Stomach (tissue), 4 donors: ENCODE results near the gene UMOD.

Experiments used
- CTCF ChIP-seq, 7 experiments: fragments of 450-650 bp in 4 of 7; fragments of 200-600 bp in 3 of 7; sonication (generic) in 3 of 7; IDR thresholded peaks; one replicate each; pipeline ENCODE4 v1.5.1; 2016 to 2019; ENCODE audit warnings: antibody characterized with exemption in 7 of 7, control low read depth in 2 of 7, mild to moderate bottlenecking in 1 of 7
- EP300 ChIP-seq: sonication (generic); formaldehyde crosslinking; IDR thresholded peaks from one replicate; pipeline ENCODE4 v1.6.1; 2017; ENCODE audit warnings: antibody characterized with exemption
- POLR2A ChIP-seq, 4 donors: fragments of 450-650 bp; IDR thresholded peaks; one replicate each; pipeline ENCODE4 v1.6.1; 2016; ENCODE audit warnings: antibody characterized with exemption in 4 of 4, control low read depth in 2 of 4, mild to moderate bottlenecking in 1 of 4, moderate library complexity in 1 of 4
- POLR2AphosphoS5 ChIP-seq, 3 donors: sonication (generic); formaldehyde crosslinking; IDR thresholded peaks; one replicate each; pipeline ENCODE4 v1.6.1; 2016; ENCODE audit warnings: antibody characterized with exemption in 3 of 3

GRCh38 chr16:20307791-20308190 is 44.7 kb downstream of the UMOD start:
- TF ChIP-seq CTCF (IDR thresholded peaks at IDR 0.05), result no peak
- TF ChIP-seq POLR2AphosphoS5 (IDR thresholded peaks at IDR 0.05), result no peak
- TF ChIP-seq POLR2A (IDR thresholded peaks at IDR 0.05), result no peak
- TF ChIP-seq EP300, result no peak
